ENCODE measurements around the gene IVL.
A peak's percentile ranks its signal among the peaks of the same experiment; 100 is the strongest.

The IVL gene

DNA sequence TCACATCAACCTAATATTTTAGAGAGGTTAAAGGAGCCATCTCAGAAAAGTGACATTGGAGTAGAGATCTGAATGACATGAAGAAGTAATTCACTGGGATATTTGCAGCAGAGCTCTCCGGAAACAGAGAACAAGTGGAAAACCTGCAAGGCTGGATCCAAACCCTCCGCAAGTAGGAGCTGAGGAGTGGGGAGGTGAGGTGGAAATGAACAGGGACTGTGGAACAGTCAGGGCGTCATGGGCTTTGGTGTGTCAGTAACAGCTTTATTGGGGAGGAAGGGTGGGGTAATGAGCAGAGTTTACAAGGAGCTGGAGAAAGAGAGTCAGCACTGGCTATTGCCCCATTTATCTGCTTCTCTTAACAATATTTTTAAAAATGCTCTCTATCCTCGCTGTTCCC, 9.3 kb upstream of the IVL start:
- Histone ChIP-seq H2BK120ac (ENCODE audit: low read depth, low read length) (no peak overlapping the region), H4K8ac (ENCODE audit: low read depth, low read length) (no peak overlapping the region), H3K23ac (ENCODE audit: low read length) (no peak overlapping the region), H3K18ac (ENCODE audit: low read length) (no peak overlapping the region), H3K79me2 (ENCODE audit: control insufficient read depth, insufficient read depth, low read length) (no peaks in the 10 kb centered on the region), H3K4me1 (ENCODE audit: control insufficient read depth, low read depth, low read length) (no peaks in the 10 kb centered on the region), H3K27ac (ENCODE audit: low read depth, low read length) (no peak overlapping the region), H3K9ac (ENCODE audit: low read length) (no peak overlapping the region), H2BK15ac (replicated peaks; ENCODE audit: low read depth) (no peak overlapping the region), H3K36me3 (ENCODE audit: control insufficient read depth, insufficient read depth, low read length) (no peaks in the 10 kb centered on the region), H3K79me1 (ENCODE audit: low read length) (no peaks in the 10 kb centered on the region), H2BK5ac (ENCODE audit: low read length) (no peak overlapping the region), H3K56ac (ENCODE audit: low read length) (no peak overlapping the region), H3K4ac (ENCODE audit: low read depth, low read length) (no peak overlapping the region), H3K27me3 (ENCODE audit: insufficient read depth, low read length, poor library complexity) (no peaks in the 10 kb centered on the region), H3K4me2 (ENCODE audit: low read length) (no peak overlapping the region), H2AK5ac (ENCODE audit: low read length) (no peak overlapping the region), H4K5ac (ENCODE audit: low read length) (no peak overlapping the region), H3K4me3 (ENCODE audit: low read length) (no peak overlapping the region)
- DNase-seq: no peak
- no CpG with 5 or more reads among the region's 4 CpGs for WGBS (ENCODE audit: extremely low coverage, insufficient coverage, low lambda C conversion rate)

DNA sequence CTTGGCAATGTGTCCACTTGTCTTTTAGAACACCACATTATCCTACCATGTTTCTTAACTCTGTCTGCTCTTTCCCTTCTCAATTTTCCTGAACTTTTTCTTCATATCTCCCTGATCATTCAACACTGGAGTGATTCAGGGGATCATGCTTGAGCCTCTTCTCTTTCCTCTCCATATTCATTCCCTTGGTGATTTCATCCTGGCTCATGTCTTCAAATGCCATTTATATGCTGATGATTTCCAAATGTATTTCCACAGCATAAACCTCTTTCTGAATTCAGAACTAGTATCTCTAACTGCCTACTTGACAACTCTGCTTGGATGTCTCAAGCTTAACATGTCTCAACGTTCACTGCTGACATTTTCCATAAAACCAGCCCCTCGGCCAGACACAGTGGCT, 8.5 kb upstream of the IVL start:
- Histone ChIP-seq H3K23ac (ENCODE audit: low read length) (no peak overlapping the region), H3K9ac (ENCODE audit: low read length) (no peak overlapping the region), H3K56ac (ENCODE audit: low read length) (no peak overlapping the region), H2BK15ac (replicated peaks; ENCODE audit: low read depth) (no peak overlapping the region), H3K4ac (ENCODE audit: low read depth, low read length) (no peak overlapping the region), H3K79me1 (ENCODE audit: low read length) (no peaks in the 10 kb centered on the region), H2AK5ac (ENCODE audit: low read length) (no peak overlapping the region), H3K36me3 (ENCODE audit: control insufficient read depth, insufficient read depth, low read length) (no peaks in the 10 kb centered on the region), H3K4me1 (ENCODE audit: control insufficient read depth, low read depth, low read length) (no peaks in the 10 kb centered on the region), H3K18ac (ENCODE audit: low read length) (no peak overlapping the region), H3K27me3 (ENCODE audit: insufficient read depth, low read length, poor library complexity) (no peaks in the 10 kb centered on the region), H3K79me2 (ENCODE audit: control insufficient read depth, insufficient read depth, low read length) (no peaks in the 10 kb centered on the region), H3K4me3 (ENCODE audit: low read length) (no peak overlapping the region), H3K4me2 (ENCODE audit: low read length) (no peak overlapping the region), H4K5ac (ENCODE audit: low read length) (no peak overlapping the region), H3K27ac (ENCODE audit: low read depth, low read length) (no peak overlapping the region), H4K8ac (ENCODE audit: low read depth, low read length) (no peak overlapping the region), H2BK120ac (ENCODE audit: low read depth, low read length) (no peak overlapping the region), H2BK5ac (ENCODE audit: low read length) (no peak overlapping the region)
- no CpG with 5 or more reads among the region's 2 CpGs for WGBS (ENCODE audit: extremely low coverage, insufficient coverage, low lambda C conversion rate)
- DNase-seq: no peak

DNA sequence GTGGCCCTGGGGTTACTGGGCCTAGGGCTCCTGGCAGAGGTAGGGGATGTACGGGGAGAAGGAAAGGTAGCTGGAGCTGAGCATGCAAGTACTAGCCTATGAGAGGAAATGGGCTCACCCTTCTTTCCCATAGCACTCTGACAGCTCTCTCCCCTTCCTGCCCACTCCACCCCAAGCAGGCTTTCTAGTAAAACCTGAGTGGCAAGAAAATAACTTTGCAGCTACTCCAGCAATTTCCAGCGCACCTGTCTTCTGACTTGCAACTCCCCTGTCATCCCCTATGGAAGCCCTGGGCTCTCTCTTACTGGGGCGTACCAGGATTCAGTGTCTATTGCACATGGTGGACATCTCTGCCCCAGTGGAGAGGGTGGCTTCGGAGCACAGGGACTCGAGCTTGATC, 6.7 kb upstream of the IVL start:
- Histone ChIP-seq H2AK5ac (ENCODE audit: low read length) (no peak overlapping the region), H3K27me3 (ENCODE audit: insufficient read depth, low read length, poor library complexity) (no peaks in the 10 kb centered on the region), H3K18ac (ENCODE audit: low read length) (no peak overlapping the region), H3K4ac (ENCODE audit: low read depth, low read length) (no peak overlapping the region), H3K4me1 (ENCODE audit: control insufficient read depth, low read depth, low read length) (no peaks in the 10 kb centered on the region), H2BK120ac (ENCODE audit: low read depth, low read length) (no peak overlapping the region), H3K79me2 (ENCODE audit: control insufficient read depth, insufficient read depth, low read length) (no peaks in the 10 kb centered on the region), H3K9ac (ENCODE audit: low read length) (no peak overlapping the region), H3K27ac (ENCODE audit: low read depth, low read length) (no peak overlapping the region), H3K56ac (ENCODE audit: low read length) (no peak overlapping the region), H4K5ac (ENCODE audit: low read length) (no peak overlapping the region), H3K36me3 (ENCODE audit: control insufficient read depth, insufficient read depth, low read length) (no peaks in the 10 kb centered on the region), H3K23ac (ENCODE audit: low read length) (no peak overlapping the region), H2BK5ac (ENCODE audit: low read length) (no peak overlapping the region), H2BK15ac (replicated peaks; ENCODE audit: low read depth) (no peak overlapping the region), H3K4me2 (ENCODE audit: low read length) (no peak overlapping the region), H3K79me1 (ENCODE audit: low read length) (no peaks in the 10 kb centered on the region), H4K8ac (ENCODE audit: low read depth, low read length) (no peak overlapping the region), H3K4me3 (ENCODE audit: low read length) (no peak overlapping the region)
- no peak for DNase-seq
- WGBS (ENCODE audit: extremely low coverage, insufficient coverage, low lambda C conversion rate): no CpG with 5 or more reads among the region's 5 CpGs

DNA sequence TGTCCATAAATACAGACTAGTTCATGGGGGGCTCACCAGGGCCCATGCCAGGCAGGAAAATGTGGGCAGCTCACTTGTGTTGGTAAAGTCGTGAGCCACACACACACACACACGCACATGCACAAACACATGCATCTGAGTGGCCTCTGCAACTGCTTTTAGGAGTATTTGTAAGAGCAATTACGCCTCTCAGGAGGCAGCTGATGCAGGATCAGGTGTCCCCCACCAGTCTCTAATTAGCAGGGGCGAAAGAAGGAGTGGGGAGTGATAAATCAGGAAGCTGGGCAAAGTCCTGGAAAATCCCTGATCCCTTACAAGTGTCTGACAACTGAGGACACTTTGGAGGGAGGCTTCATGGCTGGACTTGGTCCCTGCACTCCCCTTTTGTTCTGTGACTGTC, 5.7 kb upstream of the IVL start:
- Histone ChIP-seq H2AK5ac (ENCODE audit: low read length) (no peak overlapping the region), H3K27ac (ENCODE audit: low read depth, low read length) (no peak overlapping the region), H2BK5ac (ENCODE audit: low read length) (no peak overlapping the region), H3K4me1 (ENCODE audit: control insufficient read depth, low read depth, low read length) (no peaks in the 10 kb centered on the region), H2BK120ac (ENCODE audit: low read depth, low read length) (no peak overlapping the region), H3K56ac (ENCODE audit: low read length) (no peak overlapping the region), H3K4me3 (ENCODE audit: low read length) (no peak overlapping the region), H3K79me2 (ENCODE audit: control insufficient read depth, insufficient read depth, low read length) (no peaks in the 10 kb centered on the region), H4K5ac (ENCODE audit: low read length) (no peak overlapping the region), H4K8ac (ENCODE audit: low read depth, low read length) (no peak overlapping the region), H3K18ac (ENCODE audit: low read length) (no peak overlapping the region), H3K9ac (ENCODE audit: low read length) (no peak overlapping the region), H3K79me1 (ENCODE audit: low read length) (no peaks in the 10 kb centered on the region), H3K23ac (ENCODE audit: low read length) (no peak overlapping the region), H2BK15ac (replicated peaks; ENCODE audit: low read depth) (no peak overlapping the region), H3K27me3 (ENCODE audit: insufficient read depth, low read length, poor library complexity) (no peaks in the 10 kb centered on the region), H3K36me3 (ENCODE audit: control insufficient read depth, insufficient read depth, low read length) (no peaks in the 10 kb centered on the region), H3K4ac (ENCODE audit: low read depth, low read length) (no peak overlapping the region), H3K4me2 (ENCODE audit: low read length) (no peak overlapping the region)
- no CpG with 5 or more reads among the region's 4 CpGs for WGBS (ENCODE audit: extremely low coverage, insufficient coverage, low lambda C conversion rate)
- DNase-seq: no peak

DNA sequence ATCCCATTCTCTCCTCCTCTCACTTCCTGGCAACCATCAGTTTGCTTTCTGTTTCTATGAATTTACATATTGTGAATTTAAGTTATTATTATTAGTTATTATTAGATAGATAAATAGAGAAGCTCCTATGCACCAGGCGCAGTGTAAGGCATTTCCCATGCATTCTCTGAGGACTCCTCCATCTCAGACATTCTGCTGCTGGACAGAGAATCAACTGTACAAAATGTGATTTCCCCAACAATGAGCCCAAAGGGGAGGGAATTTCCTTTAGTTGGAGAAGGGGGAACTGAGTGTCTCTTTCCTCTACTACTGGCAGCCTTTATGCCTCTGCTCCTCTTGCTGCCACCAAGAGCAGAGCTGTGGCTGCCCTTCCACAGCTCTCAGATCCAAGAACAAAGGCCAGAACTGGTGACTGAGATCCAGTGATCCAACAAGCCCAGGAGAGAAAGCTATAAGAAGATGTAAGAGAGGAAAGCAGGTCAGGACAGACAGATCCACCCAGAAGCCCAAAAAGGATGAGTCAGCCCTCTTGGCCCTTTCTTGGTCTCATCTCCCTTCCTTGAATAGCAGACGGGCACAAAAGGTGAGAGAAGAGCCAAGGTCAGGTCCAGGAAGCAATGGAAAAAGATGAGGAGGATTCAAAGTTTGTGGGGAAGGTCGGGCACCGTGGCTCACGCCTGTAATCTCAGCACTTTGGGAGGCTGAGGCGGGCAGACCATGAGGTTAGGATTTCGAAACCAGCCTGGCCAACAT, 3.5 kb upstream of the IVL start:
- no peaks in the 10 kb centered on the region for H3K4me1 ChIP-seq (ENCODE audit: control insufficient read depth, low read depth, low read length)
- no CpG with 5 or more reads among the region's 7 CpGs for WGBS (ENCODE audit: extremely low coverage, insufficient coverage, low lambda C conversion rate)
- no peaks in the 10 kb centered on the region for H3K79me2 ChIP-seq (ENCODE audit: control insufficient read depth, insufficient read depth, low read length)
- H3K4me2 ChIP-seq (ENCODE audit: low read length): no peak overlapping the region
- H3K23ac ChIP-seq (ENCODE audit: low read length): no peak overlapping the region
- no peak overlapping the region for H3K4ac ChIP-seq (ENCODE audit: low read depth, low read length)
- H2BK120ac ChIP-seq (ENCODE audit: low read depth, low read length): no peak overlapping the region
- H3K27me3 ChIP-seq (ENCODE audit: insufficient read depth, low read length, poor library complexity): no peaks in the 10 kb centered on the region
- no peak overlapping the region for H4K8ac ChIP-seq (ENCODE audit: low read depth, low read length)
- H3K4me3 ChIP-seq (ENCODE audit: low read length): no peak overlapping the region
- no peak for DNase-seq
- H4K5ac ChIP-seq (ENCODE audit: low read length): no peak overlapping the region
- H3K27ac ChIP-seq (ENCODE audit: low read depth, low read length): no peak overlapping the region
- no peak overlapping the region for H3K56ac ChIP-seq (ENCODE audit: low read length)
- H3K36me3 ChIP-seq (ENCODE audit: control insufficient read depth, insufficient read depth, low read length): no peaks in the 10 kb centered on the region
- no peak overlapping the region for H2BK5ac ChIP-seq (ENCODE audit: low read length)
- no peak overlapping the region for H2AK5ac ChIP-seq (ENCODE audit: low read length)
- H3K18ac ChIP-seq (ENCODE audit: low read length): no peak overlapping the region
- H3K9ac ChIP-seq (ENCODE audit: low read length): no peak overlapping the region
- no peak overlapping the region for H2BK15ac ChIP-seq (replicated peaks; ENCODE audit: low read depth)
- H3K79me1 ChIP-seq (ENCODE audit: low read length): no peaks in the 10 kb centered on the region

DNA sequence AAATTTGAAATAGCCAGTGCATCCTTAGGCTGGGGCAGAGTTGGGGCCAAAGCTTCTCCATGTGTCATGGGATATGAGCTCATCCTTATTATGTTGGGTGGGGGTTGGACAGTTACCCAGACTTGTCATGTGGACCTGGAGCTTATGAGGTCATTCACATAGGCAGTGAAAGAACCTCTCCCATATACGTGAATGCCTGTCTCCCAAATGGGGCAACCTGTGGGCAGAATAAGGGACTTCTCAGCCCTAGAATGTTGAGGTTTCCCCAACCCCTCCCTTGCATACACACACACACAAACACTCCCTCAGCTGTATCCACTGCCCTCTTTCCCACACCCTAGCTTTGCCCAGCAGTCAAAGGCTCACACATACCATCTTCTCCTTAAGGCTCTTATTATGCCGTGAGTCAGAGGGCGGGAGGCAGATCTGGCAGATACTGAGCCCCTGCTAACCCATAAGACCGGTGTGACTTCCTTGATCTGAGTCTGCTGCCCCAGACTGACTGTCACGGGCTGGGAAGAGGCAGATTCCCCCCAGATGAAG, 2.3 kb upstream of the IVL start:
- H3K79me1 ChIP-seq (ENCODE audit: low read length): no peaks in the 10 kb centered on the region
- no peak overlapping the region for H3K9ac ChIP-seq (ENCODE audit: low read length)
- H3K27ac ChIP-seq (ENCODE audit: low read depth, low read length): no peak overlapping the region
- no peak overlapping the region for H3K18ac ChIP-seq (ENCODE audit: low read length)
- no peaks in the 10 kb centered on the region for H3K79me2 ChIP-seq (ENCODE audit: control insufficient read depth, insufficient read depth, low read length)
- H4K8ac ChIP-seq (ENCODE audit: low read depth, low read length): no peak overlapping the region
- no peak overlapping the region for H3K4ac ChIP-seq (ENCODE audit: low read depth, low read length)
- H2BK120ac ChIP-seq (ENCODE audit: low read depth, low read length): no peak overlapping the region
- H2BK15ac ChIP-seq (replicated peaks; ENCODE audit: low read depth): no peak overlapping the region
- DNase-seq: peak; percentile 85
- H3K4me3 ChIP-seq (ENCODE audit: low read length): no peak overlapping the region
- no peaks in the 10 kb centered on the region for H3K27me3 ChIP-seq (ENCODE audit: insufficient read depth, low read length, poor library complexity)
- H3K23ac ChIP-seq (ENCODE audit: low read length): no peak overlapping the region
- no peak overlapping the region for H2BK5ac ChIP-seq (ENCODE audit: low read length)
- H3K4me1 ChIP-seq (ENCODE audit: control insufficient read depth, low read depth, low read length): no peaks in the 10 kb centered on the region
- no peak overlapping the region for H2AK5ac ChIP-seq (ENCODE audit: low read length)
- no peak overlapping the region for H3K56ac ChIP-seq (ENCODE audit: low read length)
- no peak overlapping the region for H3K4me2 ChIP-seq (ENCODE audit: low read length)
- no peaks in the 10 kb centered on the region for H3K36me3 ChIP-seq (ENCODE audit: control insufficient read depth, insufficient read depth, low read length)
- no peak overlapping the region for H4K5ac ChIP-seq (ENCODE audit: low read length)
- WGBS (ENCODE audit: extremely low coverage, insufficient coverage, low lambda C conversion rate): no CpG with 5 or more reads among the region's 5 CpGs

All from mesendoderm (in vitro differentiated cells).